GM21367 (cell line): ENCODE data around the gene GPR35.

Experiments used
- ATAC-seq: cut with Tn5 transposase; IDR thresholded peaks from one replicate; pipeline ENCODE4 v1.9.1; 2021; ENCODE audit not compliant: unreplicated experiment

GPR35 gene

GRCh38 chr2:240588669-240589068 is 36.6 kb upstream of the GPR35 start:
- ATAC-seq: no peak

GRCh38 chr2:240589375-240589774 is 35.9 kb upstream of the GPR35 start:
- no peak for ATAC-seq

- no peak for ATAC-seq
These were observed 35.3 kb upstream of the GPR35 start for GRCh38 chr2:240589850-240590525.

- no peak for ATAC-seq
These were observed 34.6 kb upstream of the GPR35 start for GRCh38 chr2:240590681-240591111.

GRCh38 chr2:240591226-240591625 is 34.1 kb upstream of the GPR35 start:
- ATAC-seq: no peak

GRCh38 chr2:240591784-240592183 is 33.5 kb upstream of the GPR35 start:
- ATAC-seq: no peak

- no peak for ATAC-seq
These were observed 32.1 kb upstream of the GPR35 start for GRCh38 chr2:240593026-240593702.

GRCh38 chr2:240593703-240594451 is 31.4 kb upstream of the GPR35 start:
- ATAC-seq: no peak

GRCh38 chr2:240594511-240595380 is 30.5 kb upstream of the GPR35 start:
- no peak for ATAC-seq

- ATAC-seq: no peak
These were observed 29.8 kb upstream of the GPR35 start for GRCh38 chr2:240595381-240596079.

- no peak for ATAC-seq
These were observed 29.2 kb upstream of the GPR35 start for GRCh38 chr2:240596080-240596460.

- no peak for ATAC-seq
These were observed 28.8 kb upstream of the GPR35 start for GRCh38 chr2:240596491-240596931.

- ATAC-seq: no peak
These were observed 28.2 kb upstream of the GPR35 start for GRCh38 chr2:240597054-240597418.

- no peak for ATAC-seq
These were observed 27.7 kb upstream of the GPR35 start for GRCh38 chr2:240597419-240598181.

- no peak for ATAC-seq
These were observed 26.9 kb upstream of the GPR35 start for GRCh38 chr2:240598311-240598911.

GRCh38 chr2:240599141-240599583 is 26.1 kb upstream of the GPR35 start:
- ATAC-seq: no peak

GRCh38 chr2:240600451-240600961 is 24.8 kb upstream of the GPR35 start:
- ATAC-seq: no peak

GRCh38 chr2:240601061-240601830 is 24.0 kb upstream of the GPR35 start:
- no peak for ATAC-seq
